ENCODE results near the gene GALNT1. TPM values are rescaled to one million over a fixed set of nuclear protein-coding genes. Genes with fewer than 3 reads are reported as not detected.

The GALNT1 gene
- total RNA-seq, 2 donors from 2014 or later, result 27.0 to 37.2 TPM

GRCh38 chr18:35682281-35682867 lies 100.8 kb downstream of the GALNT1 start:
- TF ChIP-seq CTCF (IDR thresholded peaks at IDR 0.05), result no peak
- TF ChIP-seq POLR2A (IDR thresholded peaks at IDR 0.05), result no peak
- intact Hi-C loops (cut with DNase I), result no loop called here
- H3K27me3 ChIP-seq, result no peaks in the 10 kb centered on the region
- H3K36me3 ChIP-seq (replicated peaks in 1 of 2; ENCODE audit: insufficient read depth in 1 of 2, low read depth in 2 of 2), result no peaks in the 10 kb centered on the region
- H3K4me3 ChIP-seq, result no peak overlapping the region
- WGBS, 2 donors, result 23 to 97% methylated on average over 1 of the region's 1 CpG
- DNase-seq (no peak), ATAC-seq (no peak)
- no peak overlapping the region for H3K27ac ChIP-seq
- H3K4me1 ChIP-seq, result peaks cover 6% of the 10 kb centered on the region
- H3K9me3 ChIP-seq, result no peaks in the 10 kb centered on the region

- no peak for ATAC-seq
- intact Hi-C loops (cut with DNase I), result no loop called here
Observed at GRCh38 chr18:35683021-35683420, 101.5 kb downstream of the GALNT1 start.

GRCh38 chr18:35688757-35689156 lies 107.2 kb downstream of the GALNT1 start:
- TF ChIP-seq CTCF (IDR thresholded peaks at IDR 0.05), result no peak
- TF ChIP-seq POLR2A (IDR thresholded peaks at IDR 0.05), result no peak
- DNase-seq (no peak), ATAC-seq (no peak)
- Histone ChIP-seq H3K9me3 (no peaks in the 10 kb centered on the region), H3K36me3 (replicated peaks in 1 of 2; ENCODE audit: insufficient read depth in 1 of 2, low read depth in 2 of 2) (no peaks in the 10 kb centered on the region), H3K4me1 (no peaks in the 10 kb centered on the region), H3K27me3 (no peaks in the 10 kb centered on the region), H3K4me3 (no peak overlapping the region), H3K27ac (no peak overlapping the region)
- 77 to 90% methylated on average over 1 of the region's 1 CpG for WGBS, 2 donors
- intact Hi-C loops (cut with DNase I), result no loop called here

More at GRCh38 chr18:35683021-35683420, 101.5 kb downstream of the GALNT1 start:
- Histone ChIP-seq H3K36me3 (replicated peaks in 1 of 2; ENCODE audit: insufficient read depth in 1 of 2, low read depth in 2 of 2) (no peaks in the 10 kb centered on the region), H3K9me3 (no peaks in the 10 kb centered on the region), H3K4me1 (peaks cover 6% of the 10 kb centered on the region), H3K27ac (no peak overlapping the region), H3K27me3 (no peaks in the 10 kb centered on the region), H3K4me3 (no peak overlapping the region)
- no peak for DNase-seq
- no peak for TF ChIP-seq CTCF (IDR thresholded peaks at IDR 0.05)
- TF ChIP-seq POLR2A (IDR thresholded peaks at IDR 0.05), result no peak
- WGBS, 2 donors, result 100% methylated on average over 1 of the region's 1 CpG

- H3K4me3 ChIP-seq, result no peak overlapping the region
- TF ChIP-seq POLR2A (IDR thresholded peaks at IDR 0.05), result no peak
- H3K36me3 ChIP-seq (replicated peaks in 1 of 2; ENCODE audit: insufficient read depth in 1 of 2, low read depth in 2 of 2), result no peaks in the 10 kb centered on the region
- H3K4me1 ChIP-seq, result no peaks in the 10 kb centered on the region
- 88 to 96% methylated on average over 5 of the region's 5 CpGs for WGBS, 2 donors
- no peak overlapping the region for H3K27ac ChIP-seq
- no peaks in the 10 kb centered on the region for H3K27me3 ChIP-seq
- no peaks in the 10 kb centered on the region for H3K9me3 ChIP-seq
- no peak for DNase-seq
- no peak for ATAC-seq
- intact Hi-C loops (cut with DNase I), result no loop called here
Observed at GRCh38 chr18:35689728-35690127, 108.2 kb downstream of the GALNT1 start.

GRCh38 chr18:35691625-35692024 lies 110.1 kb downstream of the GALNT1 start:
- intact Hi-C loops (cut with DNase I), result no loop called here
- Histone ChIP-seq H3K4me1 (peaks cover 17% of the 10 kb centered on the region), H3K27ac (no peak overlapping the region), H3K36me3 (replicated peaks in 1 of 2; ENCODE audit: insufficient read depth in 1 of 2, low read depth in 2 of 2) (no peaks in the 10 kb centered on the region), H3K27me3 (no peaks in the 10 kb centered on the region), H3K9me3 (no peaks in the 10 kb centered on the region), H3K4me3 (no peak overlapping the region)
- DNase-seq (no peak), ATAC-seq (no peak)
- 87 to 88% methylated on average over 4 of the region's 4 CpGs for WGBS, 2 donors
- TF ChIP-seq POLR2A (IDR thresholded peaks at IDR 0.05) (no peak), CTCF (IDR thresholded peaks at IDR 0.05) (no peak)
